OCI-LY1 (cell line): ENCODE measurements around the gene AKAP13.
"Not testable (repeated sequence)": the region's sequence is repeated elsewhere in the genome, so short reads cannot be mapped to it uniquely, and the experiment has no call there.

ENCODE experiments used
- H2AFZ ChIP-seq: fragments of 200-600 bp; sonication (generic), shearing (Covaris generic); 2 replicates; pipeline ENCODE4 v1.6.0; 2014; ENCODE audit warnings: antibody characterized with exemption, mild to moderate bottlenecking, low read length
- H3F3A ChIP-seq: fragments of 200-600 bp; sonication (generic), shearing (Covaris generic); 2 replicates; pipeline ENCODE4 v1.6.0; 2014; ENCODE audit warnings: mild to moderate bottlenecking, antibody characterized with exemption, low read length, moderate library complexity; ENCODE audit not compliant: insufficient read depth
- H3K27ac ChIP-seq: fragments of 200-600 bp; sonication (generic); 2 replicates; pipeline ENCODE4 v1.5.1; 2014; ENCODE audit warnings: low read length, mixed run types, mild to moderate bottlenecking, low read depth; ENCODE audit not compliant: poor library complexity, severe bottlenecking
- H3K27me3 ChIP-seq: fragments of 200-600 bp; sonication (generic); 2 replicates; pipeline ENCODE4 v1.6.0; 2014; ENCODE audit warnings: antibody characterized with exemption, mild to moderate bottlenecking, low read length, moderate library complexity; ENCODE audit not compliant: insufficient read depth
- H3K36me3 ChIP-seq: fragments of 200-600 bp; sonication (generic); 2 replicates; pipeline ENCODE4 v1.6.1; 2014; ENCODE audit warnings: mild to moderate bottlenecking, antibody characterized with exemption, low read length, moderate library complexity, mixed read lengths; ENCODE audit not compliant: insufficient read depth
- H3K4me1 ChIP-seq: fragments of 200-600 bp; sonication (generic); 2 replicates; pipeline ENCODE4 v1.5.1; 2014; ENCODE audit warnings: mild to moderate bottlenecking, low read length, moderate library complexity; ENCODE audit not compliant: insufficient read depth, severe bottlenecking
- H3K4me2 ChIP-seq: fragments of 200-600 bp; sonication (generic), shearing (Covaris generic); 2 replicates; pipeline ENCODE4 v1.6.1; 2014; ENCODE audit warnings: low read length
- H3K4me3 ChIP-seq: fragments of 200-600 bp; sonication (generic); 2 replicates; pipeline ENCODE4 v1.5.1; 2014; ENCODE audit warnings: low read length, low read depth, mild to moderate bottlenecking, mixed read lengths; ENCODE audit not compliant: poor library complexity, severe bottlenecking
- H3K79me2 ChIP-seq: fragments of 200-600 bp; shearing (Covaris generic); 2 replicates; pipeline ENCODE4 v1.6.1; 2016; ENCODE audit warnings: mixed run types, low read length, mixed read lengths; ENCODE audit not compliant: insufficient read depth
- H3K9ac ChIP-seq: fragments of 200-600 bp; sonication (generic), shearing (Covaris generic); 2 replicates; pipeline ENCODE4 v1.6.1; 2014; ENCODE audit warnings: mild to moderate bottlenecking, low read length, mixed read lengths
- H3K9me2 ChIP-seq: fragments of 200-600 bp; sonication (generic), shearing (Covaris generic); 2 replicates; pipeline ENCODE4 v1.6.1; 2014; ENCODE audit warnings: low read depth, mild to moderate bottlenecking, low read length, mixed read lengths
- H3K9me3 ChIP-seq: fragments of 200-600 bp; shearing (Covaris generic); 2 replicates; pipeline ENCODE4 v1.6.1; 2014; ENCODE audit warnings: low read length, mixed read lengths
- H4K20me1 ChIP-seq: fragments of 200-600 bp; sonication (generic), shearing (Covaris generic); 2 replicates; pipeline ENCODE4 v1.6.0; 2016; ENCODE audit warnings: mild to moderate bottlenecking, low read length; ENCODE audit not compliant: insufficient read depth

Gene AKAP13

GRCh38 chr15:85345196-85345918, 35.0 kb upstream of the AKAP13 start:
- not testable (repeated sequence) for H3K4me1 ChIP-seq, H3K36me3 ChIP-seq, H2AFZ ChIP-seq, H3K79me2 ChIP-seq, H3K9ac ChIP-seq, H3K9me3 ChIP-seq, H3K4me2 ChIP-seq, H3F3A ChIP-seq, H4K20me1 ChIP-seq, H3K27ac ChIP-seq, H3K27me3 ChIP-seq, H3K9me2 ChIP-seq, H3K4me3 ChIP-seq

DNA sequence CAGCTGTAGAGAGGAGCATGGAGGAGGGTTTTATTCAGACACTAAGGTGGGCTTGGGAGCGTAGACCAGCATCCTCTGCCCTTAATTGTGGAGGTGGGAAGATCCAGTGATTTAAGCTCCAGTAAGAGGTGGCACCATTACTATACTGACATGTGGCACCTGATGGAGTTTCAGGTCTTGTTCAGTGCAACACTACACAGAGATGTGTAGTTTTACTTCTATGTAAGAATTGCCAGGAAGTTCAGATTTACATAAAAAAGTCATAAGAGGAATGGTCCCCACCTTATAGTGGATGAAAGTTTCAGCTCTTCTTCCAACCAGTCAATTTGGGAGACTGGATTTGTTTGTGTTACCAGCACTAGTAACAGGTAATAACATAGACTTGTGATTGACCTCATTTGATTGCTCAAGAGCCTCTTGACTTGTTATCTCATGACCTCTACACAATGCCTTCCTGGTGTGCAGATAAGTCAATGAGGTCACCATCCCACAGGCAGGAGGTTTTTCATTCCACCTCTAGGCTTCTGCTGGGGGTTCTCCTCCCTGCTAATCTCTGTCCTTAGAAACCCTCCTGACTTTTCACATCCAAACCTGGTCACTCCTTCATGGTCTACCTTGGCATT, 33.8 kb upstream of the AKAP13 start:
- H3K4me3 ChIP-seq, H3F3A ChIP-seq, H3K27ac ChIP-seq, H3K4me2 ChIP-seq, H3K36me3 ChIP-seq, H3K79me2 ChIP-seq, H3K27me3 ChIP-seq, H4K20me1 ChIP-seq, H3K9me2 ChIP-seq, H3K4me1 ChIP-seq, H3K9ac ChIP-seq, H3K9me3 ChIP-seq, H2AFZ ChIP-seq: not testable (repeated sequence)

- H3K4me1 ChIP-seq, H4K20me1 ChIP-seq, H3K79me2 ChIP-seq, H3K9ac ChIP-seq, H3K27me3 ChIP-seq, H3K36me3 ChIP-seq, H3F3A ChIP-seq, H3K9me2 ChIP-seq, H2AFZ ChIP-seq, H3K4me2 ChIP-seq, H3K9me3 ChIP-seq, H3K27ac ChIP-seq, H3K4me3 ChIP-seq: not testable (repeated sequence)
These were observed 32.9 kb upstream of the AKAP13 start for GRCh38 chr15:85347264-85348047.

DNA sequence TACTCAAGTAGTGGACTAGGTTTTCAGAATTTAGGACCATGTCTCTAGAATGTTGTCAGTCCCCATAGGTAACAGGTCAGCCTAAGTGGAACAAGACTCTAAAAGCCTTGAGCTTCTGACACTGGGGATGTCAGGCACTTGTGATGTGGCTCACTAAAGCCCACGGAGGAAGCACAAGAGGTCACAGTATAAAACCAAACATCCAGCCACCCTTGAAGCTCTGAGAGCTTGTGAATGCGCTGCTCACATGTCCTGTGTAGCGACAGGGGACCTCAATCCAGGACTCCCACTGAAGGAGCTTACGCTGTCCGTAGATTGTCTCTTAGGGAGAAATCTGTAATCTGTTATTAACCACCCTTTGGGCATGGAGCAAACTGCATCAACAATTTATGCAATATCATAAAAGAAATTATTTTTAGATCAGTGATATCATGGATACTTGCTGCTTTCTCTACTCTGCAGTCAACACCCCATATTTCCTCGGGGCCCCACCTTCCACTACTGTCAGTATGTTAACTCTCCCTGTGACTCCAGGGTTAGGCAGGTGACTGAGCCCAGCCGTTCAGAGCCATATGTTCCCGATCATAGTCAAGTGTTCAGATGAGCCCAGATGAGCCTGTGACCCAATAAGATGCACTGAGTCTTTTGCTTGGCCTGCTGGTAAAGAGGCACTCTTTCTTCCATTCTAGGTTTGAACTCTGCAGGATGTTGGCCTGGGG, 32.2 kb upstream of the AKAP13 start:
- not testable (repeated sequence) for H3K27me3 ChIP-seq, H3K4me3 ChIP-seq, H3K9ac ChIP-seq, H3F3A ChIP-seq, H3K79me2 ChIP-seq, H3K9me3 ChIP-seq, H3K4me1 ChIP-seq, H3K4me2 ChIP-seq, H3K36me3 ChIP-seq, H3K9me2 ChIP-seq, H2AFZ ChIP-seq, H3K27ac ChIP-seq, H4K20me1 ChIP-seq

- not testable (repeated sequence) for H3K4me2 ChIP-seq, H3F3A ChIP-seq, H3K9ac ChIP-seq, H3K9me2 ChIP-seq, H3K27me3 ChIP-seq, H4K20me1 ChIP-seq, H3K27ac ChIP-seq, H3K79me2 ChIP-seq, H3K9me3 ChIP-seq, H3K4me3 ChIP-seq, H3K36me3 ChIP-seq, H2AFZ ChIP-seq, H3K4me1 ChIP-seq
These were observed 31.3 kb upstream of the AKAP13 start for GRCh38 chr15:85349062-85349461.
